IPS-15b (cell line): ENCODE results near the gene LRRC49.
"Not testable (repeated sequence)": the region's sequence is repeated elsewhere in the genome, so short reads cannot be mapped to it uniquely, and the experiment has no call there.

ENCODE experiments used
- H3K27me3 ChIP-seq: one replicate; pipeline ENCODE4 v1.6.1; 2013; ENCODE audit warnings: low read length; ENCODE audit not compliant: control insufficient read depth, insufficient read depth
- H3K36me3 ChIP-seq: one replicate; pipeline ENCODE4 v1.6.1; 2013; ENCODE audit warnings: low read length; ENCODE audit not compliant: control insufficient read depth, insufficient read depth
- H3K4me1 ChIP-seq: one replicate; pipeline ENCODE4 v1.6.1; 2013; ENCODE audit warnings: mild to moderate bottlenecking, low read length; ENCODE audit not compliant: control insufficient read depth, insufficient read depth
- H3K4me3 ChIP-seq: one replicate; pipeline ENCODE4 v1.5.1; 2013; ENCODE audit warnings: low read depth, low read length
- H3K9ac ChIP-seq: one replicate; pipeline ENCODE4 v1.6.1; 2013; ENCODE audit warnings: low read depth, mild to moderate bottlenecking, low read length
- H3K9me3 ChIP-seq: one replicate; pipeline ENCODE4 v1.6.1; 2013; ENCODE audit warnings: mild to moderate bottlenecking, low read length; ENCODE audit not compliant: control insufficient read depth, insufficient read depth

LRRC49 gene

DNA sequence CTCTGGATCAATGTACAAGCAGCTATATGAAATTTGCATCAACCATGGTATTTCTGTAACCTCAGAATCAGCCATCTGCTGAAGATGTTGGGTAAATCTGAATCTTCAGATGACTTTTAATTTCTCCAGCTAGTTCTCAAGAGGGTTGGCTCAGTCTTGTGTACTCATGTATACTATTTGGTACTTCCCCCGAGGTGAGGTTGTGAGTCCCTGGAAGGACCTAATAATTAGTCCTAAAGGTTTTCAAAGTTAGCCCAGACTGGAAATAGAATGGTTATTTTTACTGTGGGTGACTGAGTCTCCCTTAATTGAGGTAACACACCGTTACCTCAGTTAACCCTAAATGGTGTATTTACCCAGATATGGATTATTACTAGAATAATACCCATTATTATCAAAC, 118.4 kb downstream of the LRRC49 start:
- no peaks in the 10 kb centered on the region for H3K9me3 ChIP-seq

DNA sequence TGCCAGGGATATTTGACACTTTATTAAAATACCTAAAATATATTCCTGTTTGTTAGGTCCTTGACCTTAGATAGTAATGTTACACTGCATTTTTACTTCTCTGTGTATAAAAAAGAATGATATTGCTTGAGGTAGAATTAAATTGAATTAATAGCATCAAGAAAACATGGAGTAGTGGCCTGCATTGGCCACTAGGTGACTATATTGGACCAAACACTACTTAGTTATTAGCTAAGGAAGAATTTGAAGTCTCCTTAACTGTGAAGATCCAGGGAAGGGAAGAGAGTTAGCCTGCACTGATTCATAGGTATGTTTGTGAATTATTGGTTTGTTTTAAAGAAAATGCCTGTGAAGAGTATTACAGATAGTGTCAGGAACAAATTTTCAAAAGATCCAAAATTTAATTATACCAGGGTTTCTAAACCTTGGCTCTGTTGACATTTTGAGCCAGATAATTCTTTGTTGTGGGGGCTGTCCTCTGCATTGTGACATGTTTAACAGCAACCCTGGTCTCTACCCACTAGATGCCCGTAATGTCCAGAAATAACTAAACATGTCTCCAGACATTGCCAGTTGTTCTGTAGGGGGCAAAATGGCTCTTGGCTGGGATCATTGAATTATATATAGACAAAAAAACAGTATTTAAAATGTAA, 119.0 kb downstream of the LRRC49 start:
- Histone ChIP-seq H3K36me3 (no peaks in the 10 kb centered on the region), H3K9me3 (no peaks in the 10 kb centered on the region), H3K27me3 (no peaks in the 10 kb centered on the region), H3K4me3 (no peak overlapping the region), H3K9ac (no peak overlapping the region), H3K4me1 (no peaks in the 10 kb centered on the region)

More for the DNA sequence above, 118.4 kb downstream of the LRRC49 start:
- H3K4me3 ChIP-seq = no peak overlapping the region
- H3K4me1 ChIP-seq = no peaks in the 10 kb centered on the region
- no peaks in the 10 kb centered on the region for H3K36me3 ChIP-seq
- no peaks in the 10 kb centered on the region for H3K27me3 ChIP-seq
- no peak overlapping the region for H3K9ac ChIP-seq

GRCh38 chr15:71013446-71013845, 120.8 kb downstream of the LRRC49 start:
- Histone ChIP-seq H3K9ac (no peak overlapping the region), H3K27me3 (no peaks in the 10 kb centered on the region), H3K9me3 (no peaks in the 10 kb centered on the region), H3K4me3 (no peak overlapping the region), H3K36me3 (no peaks in the 10 kb centered on the region), H3K4me1 (no peaks in the 10 kb centered on the region)

GRCh38 chr15:71015342-71015741, 122.7 kb downstream of the LRRC49 start:
- Histone ChIP-seq H3K4me3 (no peak overlapping the region), H3K27me3 (no peaks in the 10 kb centered on the region)

DNA sequence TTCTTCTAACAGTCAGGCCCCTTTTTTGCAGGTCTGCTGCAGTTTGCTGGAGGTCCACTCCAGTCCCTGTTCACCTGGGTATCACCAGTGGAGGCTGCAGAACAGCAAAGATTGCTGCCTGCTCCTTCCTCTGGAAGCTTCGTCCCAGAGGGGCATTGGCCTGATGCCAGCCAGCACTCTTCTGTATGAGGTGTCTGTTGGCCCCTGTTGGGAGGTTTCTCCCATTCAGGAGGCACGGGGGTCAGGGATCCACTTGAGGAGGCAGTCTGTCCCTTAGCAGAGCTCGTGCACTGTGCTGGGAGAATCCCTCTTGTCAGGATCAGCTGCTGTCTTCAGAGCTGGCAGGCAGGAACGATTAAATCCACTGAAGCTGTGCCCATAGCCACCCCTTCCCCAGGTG, 138.6 kb downstream of the LRRC49 start:
- not testable (repeated sequence) for H3K4me3 ChIP-seq, H3K9ac ChIP-seq, H3K27me3 ChIP-seq, H3K9me3 ChIP-seq, H3K4me1 ChIP-seq, H3K36me3 ChIP-seq

More at GRCh38 chr15:71015342-71015741, 122.7 kb downstream of the LRRC49 start:
- Histone ChIP-seq H3K4me1 (no peaks in the 10 kb centered on the region), H3K9me3 (no peaks in the 10 kb centered on the region), H3K9ac (no peak overlapping the region), H3K36me3 (no peaks in the 10 kb centered on the region)

- H3K36me3 ChIP-seq, H3K9me3 ChIP-seq, H3K4me3 ChIP-seq, H3K9ac ChIP-seq, H3K4me1 ChIP-seq, H3K27me3 ChIP-seq: not testable (repeated sequence)
Measured at GRCh38 chr15:71035478-71035877, 142.9 kb downstream of the LRRC49 start.

GRCh38 chr15:71042356-71042922, 149.8 kb downstream of the LRRC49 start:
- Histone ChIP-seq H3K36me3 (no peaks in the 10 kb centered on the region), H3K27me3 (no peaks in the 10 kb centered on the region), H3K9ac (no peak overlapping the region), H3K9me3 (no peaks in the 10 kb centered on the region), H3K4me3 (no peak overlapping the region), H3K4me1 (no peaks in the 10 kb centered on the region)

DNA sequence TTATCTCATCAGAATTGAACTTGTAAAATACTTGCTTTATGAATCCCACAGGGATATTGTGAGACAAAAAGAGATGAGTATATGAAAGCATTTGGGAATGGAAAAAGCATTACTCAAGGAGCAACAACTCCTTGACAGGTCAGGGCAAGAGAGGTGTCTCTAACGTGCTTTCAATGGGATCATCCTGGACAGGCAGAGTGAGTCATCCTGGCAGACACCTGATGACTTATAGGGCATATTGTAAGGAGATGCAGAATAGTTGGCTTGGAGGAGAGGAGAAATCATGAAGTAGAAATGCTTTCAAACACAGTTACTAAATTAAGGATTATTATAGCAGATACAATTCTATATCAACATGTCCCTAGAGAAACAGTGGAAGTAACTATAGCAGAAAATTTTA, 150.7 kb downstream of the LRRC49 start:
- Histone ChIP-seq H3K4me3 (no peak overlapping the region), H3K9ac (no peak overlapping the region), H3K4me1 (no peaks in the 10 kb centered on the region), H3K36me3 (no peaks in the 10 kb centered on the region), H3K9me3 (no peaks in the 10 kb centered on the region), H3K27me3 (no peaks in the 10 kb centered on the region)

DNA sequence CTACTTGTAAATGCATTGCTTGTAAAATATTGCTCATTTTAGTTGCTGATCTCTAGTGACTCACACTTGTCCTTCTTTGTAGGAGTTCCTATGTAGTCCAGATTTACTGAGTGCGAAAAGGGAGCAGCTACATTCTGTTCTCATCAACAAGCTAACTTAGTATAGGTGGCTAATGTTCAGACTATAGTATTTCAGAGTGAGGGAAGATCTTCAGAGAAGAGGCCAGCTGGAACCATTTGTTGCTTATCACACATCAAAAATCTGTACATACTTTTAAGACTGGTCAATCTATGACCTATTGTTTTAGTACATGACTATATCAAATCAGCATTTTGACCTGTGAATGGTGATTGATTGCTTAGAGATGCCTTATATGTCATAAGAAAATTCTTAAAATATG, 151.4 kb downstream of the LRRC49 start:
- no peak overlapping the region for H3K9ac ChIP-seq
- H3K9me3 ChIP-seq = no peaks in the 10 kb centered on the region
- no peaks in the 10 kb centered on the region for H3K36me3 ChIP-seq
- H3K27me3 ChIP-seq = no peaks in the 10 kb centered on the region
- H3K4me3 ChIP-seq = no peak overlapping the region
- no peaks in the 10 kb centered on the region for H3K4me1 ChIP-seq

GRCh38 chr15:71046146-71046545, 153.5 kb downstream of the LRRC49 start:
- not testable (repeated sequence) for H3K9me3 ChIP-seq, H3K36me3 ChIP-seq, H3K4me1 ChIP-seq, H3K9ac ChIP-seq, H3K4me3 ChIP-seq, H3K27me3 ChIP-seq

- no peak overlapping the region for H3K9ac ChIP-seq
- no peaks in the 10 kb centered on the region for H3K36me3 ChIP-seq
- H3K9me3 ChIP-seq = no peaks in the 10 kb centered on the region
- no peak overlapping the region for H3K4me3 ChIP-seq
- H3K4me1 ChIP-seq = peaks cover 10% of the 10 kb centered on the region
- no peaks in the 10 kb centered on the region for H3K27me3 ChIP-seq
Measured at GRCh38 chr15:71048913-71049675, 156.5 kb downstream of the LRRC49 start.
